GM21515 (cell line): ENCODE data around the gene SHH.

Source experiments
- ATAC-seq: cut with Tn5 transposase; IDR thresholded peaks from one replicate; pipeline ENCODE4 v1.9.1; 2021; ENCODE audit not compliant: unreplicated experiment

Gene SHH

GRCh38 chr7:155794196-155794595, 18.1 kb downstream of the SHH start:
- no peak for ATAC-seq

- no peak for ATAC-seq
These were observed 18.5 kb downstream of the SHH start for GRCh38 chr7:155793720-155794119.

DNA sequence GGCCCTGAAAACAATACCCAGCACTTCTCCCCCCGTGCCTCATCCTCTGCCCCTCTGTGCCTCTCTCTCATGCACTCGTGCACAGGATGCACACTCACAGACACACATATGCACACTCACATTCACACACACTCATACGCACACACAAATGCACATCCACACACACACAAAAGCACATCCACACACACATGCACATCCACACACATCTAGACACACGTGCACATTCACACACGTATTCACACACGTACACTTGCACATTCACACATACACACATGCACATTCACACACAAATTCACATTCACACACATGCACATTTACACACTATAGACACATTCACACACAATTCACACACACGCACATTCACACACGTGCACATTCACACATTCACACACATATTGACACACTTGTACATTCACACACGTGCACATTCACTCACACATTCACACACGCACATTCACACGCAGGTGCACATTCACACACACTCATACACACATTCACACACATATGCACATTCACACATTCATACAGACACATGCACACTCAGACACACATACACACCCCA, 19.2 kb downstream of the SHH start:
- ATAC-seq = no peak

GRCh38 chr7:155792315-155792960, 19.8 kb downstream of the SHH start:
- ATAC-seq = no peak

DNA sequence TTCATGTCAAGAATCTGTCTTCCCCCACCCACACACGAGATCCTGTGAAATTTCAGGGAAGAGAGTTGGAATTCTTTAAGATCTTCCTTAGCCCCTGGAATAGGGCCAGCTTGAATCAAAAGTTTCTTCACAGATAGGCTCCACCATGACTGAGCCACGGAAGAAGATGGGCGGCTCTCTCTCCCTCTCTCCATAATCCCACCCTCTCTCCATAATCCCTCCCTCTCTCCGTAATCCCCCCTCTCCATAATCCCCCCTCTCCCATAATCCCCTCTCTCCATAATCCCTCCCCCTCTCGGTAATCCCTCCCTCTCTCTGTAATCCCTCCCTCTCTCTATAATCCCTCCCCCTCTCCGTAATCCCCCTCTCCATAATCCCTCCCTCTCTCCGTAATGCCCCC, 20.4 kb downstream of the SHH start:
- no peak for ATAC-seq

DNA sequence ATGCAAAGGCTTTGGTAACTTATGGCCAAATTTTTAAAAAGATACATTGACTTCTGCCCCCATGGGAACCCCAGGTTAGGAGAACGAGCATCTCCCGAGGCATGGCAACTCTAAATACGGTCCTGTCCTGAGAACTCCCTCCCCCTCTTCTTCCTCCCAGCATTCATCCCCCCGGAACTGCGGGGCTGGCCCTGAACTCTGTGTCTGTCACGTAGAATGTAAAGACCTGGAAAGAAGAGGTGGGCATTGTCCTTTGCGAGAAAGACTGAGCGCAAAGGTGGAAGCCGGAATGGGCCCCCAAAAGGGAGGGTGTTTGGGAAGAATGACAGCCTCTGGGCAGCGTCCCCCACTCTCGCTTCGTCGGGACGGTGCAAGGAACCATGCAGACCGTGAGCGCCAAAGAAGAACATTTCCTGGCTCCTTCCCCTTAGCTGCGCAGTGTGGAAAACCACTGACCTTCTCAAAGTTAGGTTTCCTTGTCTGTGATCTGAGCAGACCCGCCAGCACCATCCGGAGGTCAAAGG, 21.0 kb downstream of the SHH start:
- ATAC-seq = no peak

DNA sequence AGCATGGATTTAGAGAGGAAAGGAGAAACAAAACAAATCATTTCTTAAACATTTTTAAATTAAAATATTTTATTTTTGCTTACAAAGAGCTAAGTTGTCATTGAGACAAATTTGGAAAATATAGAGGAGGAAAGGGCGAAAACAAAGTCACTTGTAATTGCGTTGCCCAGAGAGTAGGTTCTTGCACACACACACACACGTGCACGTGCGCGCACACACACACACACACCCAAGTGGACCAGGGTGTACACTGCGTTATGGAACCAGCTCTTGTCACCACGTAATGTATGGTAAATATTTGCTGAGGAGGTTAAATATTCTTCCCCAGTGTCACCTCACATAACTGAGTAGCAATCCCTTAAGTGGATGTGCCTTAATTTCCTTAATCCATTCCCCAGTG, 21.6 kb downstream of the SHH start:
- no peak for ATAC-seq

GRCh38 chr7:155789001-155789725, 23.1 kb downstream of the SHH start:
- ATAC-seq = no peak

GRCh38 chr7:155788616-155789000, 23.7 kb downstream of the SHH start:
- no peak for ATAC-seq

GRCh38 chr7:155787171-155787851, 25.0 kb downstream of the SHH start:
- ATAC-seq = no peak

- ATAC-seq = no peak
These were observed 25.8 kb downstream of the SHH start for GRCh38 chr7:155786491-155786890.

- ATAC-seq = no peak
These were observed 26.7 kb downstream of the SHH start for GRCh38 chr7:155785536-155785935.

DNA sequence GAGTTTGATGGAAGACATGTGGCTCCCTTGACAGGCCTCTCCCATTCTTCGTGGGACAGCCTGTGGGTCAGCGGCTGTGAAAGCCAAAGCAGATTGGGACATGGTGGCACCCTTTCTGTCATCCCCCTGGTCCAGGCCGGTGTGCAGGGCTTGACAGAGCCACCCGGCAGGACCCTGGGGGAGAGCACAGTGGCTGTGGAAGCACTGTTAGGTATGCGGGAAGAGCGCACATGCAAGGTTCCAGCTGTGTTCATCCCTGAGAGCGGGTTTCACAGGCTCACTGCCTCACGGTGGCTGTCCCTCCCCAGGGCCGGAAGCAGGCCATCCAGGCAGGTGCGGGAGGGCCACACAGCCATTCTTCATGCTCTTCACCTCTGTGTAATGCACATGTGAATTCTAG, 29.8 kb downstream of the SHH start:
- ATAC-seq = no peak

DNA sequence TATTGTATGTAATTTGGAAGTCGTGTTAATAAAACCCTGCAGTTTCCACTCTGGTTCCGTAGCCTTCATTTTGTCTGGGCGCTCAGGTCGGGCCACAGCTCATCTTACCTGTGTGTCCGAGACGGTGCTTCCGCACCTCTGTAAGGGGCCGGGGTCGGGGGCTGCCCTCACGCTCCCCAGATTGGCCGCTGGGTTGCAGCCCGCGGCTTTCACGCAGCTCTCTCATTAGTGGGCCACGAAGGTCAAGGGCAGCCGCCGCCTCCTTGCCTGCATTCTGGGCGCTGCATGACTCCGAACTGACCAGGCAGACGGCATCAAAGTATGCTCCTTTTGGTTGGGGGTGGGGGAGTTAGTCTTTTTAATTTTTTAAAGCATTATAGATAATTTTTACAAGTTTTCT, 30.8 kb downstream of the SHH start:
- ATAC-seq = no peak

GRCh38 chr7:155780884-155781283, 31.4 kb downstream of the SHH start:
- ATAC-seq = no peak

DNA sequence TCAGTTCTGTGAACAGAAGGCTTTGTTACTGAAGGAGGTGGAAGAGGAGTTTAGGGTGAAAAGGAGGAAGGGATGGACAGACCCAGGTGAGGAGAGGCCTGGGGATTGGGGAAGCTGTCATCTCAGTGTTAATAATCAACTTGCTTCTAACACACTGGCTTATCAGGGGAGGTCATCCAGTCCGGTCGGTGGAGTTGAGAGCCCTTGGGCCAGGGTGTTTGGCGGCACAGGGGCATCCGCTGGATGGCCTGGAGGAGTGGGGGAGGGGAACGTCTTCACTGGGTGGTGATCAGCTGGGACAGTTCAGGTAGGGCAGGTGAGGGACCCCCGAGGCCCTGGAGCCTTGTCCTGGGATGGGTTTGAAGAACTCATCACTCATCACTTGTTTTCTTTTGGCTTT, 33.9 kb downstream of the SHH start:
- ATAC-seq = no peak

- no peak for ATAC-seq
These were observed 35.7 kb downstream of the SHH start for GRCh38 chr7:155776606-155777005.

DNA sequence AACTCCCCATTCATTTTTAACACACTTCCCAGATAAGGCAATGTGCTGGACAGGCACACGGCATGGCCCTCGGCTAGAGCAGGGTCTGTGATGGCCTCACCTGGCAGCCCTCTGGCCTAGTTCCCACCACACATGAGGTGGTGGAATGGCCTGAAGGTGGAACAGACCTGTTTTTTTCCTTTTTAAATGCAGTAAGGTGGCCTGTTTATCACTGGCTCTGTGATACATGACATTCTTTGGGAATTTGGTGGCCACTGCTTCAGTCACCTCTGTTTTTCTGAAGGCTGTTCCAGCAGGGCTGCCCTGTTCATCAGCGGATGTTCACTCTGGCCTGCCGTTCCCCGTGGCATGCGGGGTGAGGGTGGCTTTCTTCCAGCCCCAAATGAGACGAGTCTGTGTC, 36.6 kb downstream of the SHH start:
- ATAC-seq = no peak

DNA sequence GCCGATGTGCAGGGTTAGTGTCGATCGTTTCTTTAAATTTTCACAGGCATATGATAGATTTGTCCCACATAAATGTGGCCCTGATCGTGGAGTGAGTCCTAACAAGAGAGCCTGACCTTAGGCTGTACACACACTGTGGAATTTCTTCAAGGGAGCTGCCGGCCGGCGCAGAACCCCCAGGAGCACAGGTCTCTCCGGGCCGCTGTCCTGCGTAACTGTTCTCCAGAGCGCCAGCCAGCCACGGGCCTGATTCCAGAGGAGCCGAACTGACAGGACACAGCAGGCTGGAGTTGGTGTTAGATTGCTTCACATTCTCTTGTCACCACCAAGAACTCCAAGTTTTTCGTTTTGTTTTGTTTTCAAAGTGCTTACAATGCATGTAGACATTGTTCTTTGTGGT, 37.3 kb downstream of the SHH start:
- ATAC-seq = no peak

GRCh38 chr7:155773531-155773930, 38.7 kb downstream of the SHH start:
- no peak for ATAC-seq

- no peak for ATAC-seq
These were observed 42.0 kb downstream of the SHH start for GRCh38 chr7:155770241-155770640.

DNA sequence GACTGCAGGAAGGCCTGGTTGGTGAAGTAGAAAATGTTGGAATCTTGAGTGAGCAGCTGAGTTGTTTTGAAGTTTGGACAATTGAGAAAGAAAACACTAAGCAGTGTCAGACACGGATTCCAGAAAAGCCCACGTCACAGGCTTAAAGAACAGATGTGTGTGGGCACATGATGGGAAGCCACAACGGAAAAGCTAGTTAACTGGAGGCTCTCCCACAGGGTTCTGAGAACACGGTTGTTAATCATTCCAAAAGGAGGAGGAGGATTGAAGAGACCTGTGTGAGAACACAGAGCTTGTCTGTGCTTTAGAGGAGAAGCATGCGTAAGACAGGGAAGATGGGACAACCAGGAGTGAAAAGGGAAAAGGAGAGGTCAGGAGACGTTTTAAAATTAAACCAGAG, 42.6 kb downstream of the SHH start:
- ATAC-seq = no peak
